Endodermal cell (in vitro differentiated cells): Measurements from ENCODE around the gene EAF2. TPM values are rescaled to one million over a fixed set of nuclear protein-coding genes. Genes with fewer than 3 reads are reported as not detected.

Experiments
- DNase-seq: peaks from one replicate; pipeline ENCODE4 v3.0.0-alpha.2; 2017
- H3K27ac ChIP-seq: 2 replicates; pipeline ENCODE4 v1.5.1; 2013; ENCODE audit warnings: mild to moderate bottlenecking, low read depth, low read length, moderate library complexity
- H3K27me3 ChIP-seq: 2 replicates; pipeline ENCODE4 v1.6.1; 2013; ENCODE audit warnings: mild to moderate bottlenecking, low read length, moderate library complexity; ENCODE audit not compliant: insufficient read depth, control insufficient read depth, poor library complexity, severe bottlenecking
- H3K36me3 ChIP-seq: 2 replicates; pipeline ENCODE4 v1.7.0; 2013; ENCODE audit warnings: mild to moderate bottlenecking, low read length, moderate library complexity; ENCODE audit not compliant: control insufficient read depth, insufficient read depth
- H3K4me1 ChIP-seq: one replicate; pipeline ENCODE4 v1.7.0; 2013; ENCODE audit warnings: low read length; ENCODE audit not compliant: control insufficient read depth, insufficient read depth
- H3K4me3 ChIP-seq: 2 replicates; pipeline ENCODE4 v1.5.1; 2013; ENCODE audit warnings: mild to moderate bottlenecking, low read length, moderate library complexity
- H3K9ac ChIP-seq: 2 replicates; pipeline ENCODE4 v1.6.1; 2013; ENCODE audit warnings: mild to moderate bottlenecking, low read length, moderate library complexity; ENCODE audit not compliant: poor library complexity, severe bottlenecking; ENCODE audit errors: extremely low read depth
- H3K9me3 ChIP-seq: 2 replicates; pipeline ENCODE4 v1.6.1; 2013; ENCODE audit warnings: mild to moderate bottlenecking, low read length, moderate library complexity; ENCODE audit not compliant: control insufficient read depth
- H3K27ac Mint-ChIP-seq: 2 replicates; pipeline ENCODE4 v1.8.0; 2020; ENCODE audit warnings: mixed read lengths
- H3K27me3 Mint-ChIP-seq: 2 replicates; pipeline ENCODE4 v1.8.0; 2021; ENCODE audit warnings: mild to moderate bottlenecking, mixed read lengths; ENCODE audit not compliant: insufficient read depth
- H3K36me3 Mint-ChIP-seq: 2 replicates; pipeline ENCODE4 v1.8.0; 2020; ENCODE audit warnings: low read depth, mixed read lengths
- H3K4me1 Mint-ChIP-seq: 2 replicates; pipeline ENCODE4 v1.8.0; 2020; ENCODE audit warnings: mixed read lengths
- H3K4me3 Mint-ChIP-seq: 2 replicates; pipeline ENCODE4 v1.8.0; 2020; ENCODE audit warnings: mild to moderate bottlenecking, moderate library complexity, mixed read lengths
- H3K9me3 Mint-ChIP-seq: 2 replicates; pipeline ENCODE4 v1.8.0; 2020; ENCODE audit warnings: mild to moderate bottlenecking, mixed read lengths
- WGBS, 2 experiments: methylation state at CpG; one replicate each; pipeline versions ENCODE4 v1.1.5 to v1.1.7; 2013; ENCODE audit warnings: missing lambda C conversion rate in 2 of 2, mixed read lengths in 1 of 2; ENCODE audit not compliant: insufficient coverage in 1 of 2, insufficient read length in 1 of 2; 5-methylcytosine and 5-hydroxymethylcytosine counted together
- total RNA-seq, 2 donors: library from RNA; stranded (reverse); fragmentation: NEBNext Ultra II Directional in 1 of 2; extraction: Animal tissue kit (Norgen Biotek cat#: 25700) in 1 of 2; gene quantifications; 2 replicates in 1 of 2; 3 replicates in 1 of 2; pipeline ENCODE4 v1.2.1, GENCODE V29; 2021
- TF ChIP-seq, protein P1 (sequence below): fragments of 200-600 bp; sonication (generic); conservative IDR thresholded peaks from 2 replicates; pipeline ENCODE4 v1.5.0; 2021; ENCODE audit warnings: antibody characterized with exemption, mild to moderate bottlenecking

EAF2 gene
- total RNA-seq, 2 donors from 2014 or later: 3.5 to 4.6 TPM

DNA sequence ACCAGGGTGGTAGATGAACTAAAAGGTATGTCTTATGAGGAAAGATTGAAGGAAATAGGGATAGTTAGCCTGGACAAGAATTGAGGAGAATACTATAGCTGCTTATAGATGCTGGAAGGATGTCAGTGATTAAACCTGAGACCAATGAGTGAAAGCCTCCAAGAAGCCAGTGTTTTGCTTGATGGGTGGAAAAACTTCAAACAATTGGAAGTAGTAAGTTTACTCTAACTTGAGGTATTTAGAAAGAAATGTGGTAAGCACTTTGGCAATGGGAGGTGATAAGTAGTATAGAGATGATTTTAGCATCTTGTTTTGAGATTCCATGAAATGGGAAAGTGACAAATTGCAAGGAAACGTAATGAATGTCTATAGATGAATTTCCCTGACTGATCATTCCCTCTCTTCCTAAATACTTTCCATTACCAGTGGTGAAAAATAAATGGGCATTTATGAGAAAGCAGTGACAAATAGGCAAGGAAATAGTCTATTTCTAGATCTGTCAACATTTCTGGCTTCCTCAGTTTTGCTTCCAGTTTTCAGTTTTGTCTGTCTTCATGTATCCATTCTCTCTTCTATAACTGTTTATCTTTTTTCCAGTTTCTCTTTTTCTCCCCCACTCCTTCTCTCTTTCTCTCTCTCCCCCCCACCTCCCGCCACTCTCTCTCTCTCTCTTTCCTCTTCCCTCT, 78.4 kb downstream of the EAF2 start:
- H3K27me3 Mint-ChIP-seq: no peaks in the 10 kb centered on the region
- H3K9ac ChIP-seq: no peak overlapping the region

DNA sequence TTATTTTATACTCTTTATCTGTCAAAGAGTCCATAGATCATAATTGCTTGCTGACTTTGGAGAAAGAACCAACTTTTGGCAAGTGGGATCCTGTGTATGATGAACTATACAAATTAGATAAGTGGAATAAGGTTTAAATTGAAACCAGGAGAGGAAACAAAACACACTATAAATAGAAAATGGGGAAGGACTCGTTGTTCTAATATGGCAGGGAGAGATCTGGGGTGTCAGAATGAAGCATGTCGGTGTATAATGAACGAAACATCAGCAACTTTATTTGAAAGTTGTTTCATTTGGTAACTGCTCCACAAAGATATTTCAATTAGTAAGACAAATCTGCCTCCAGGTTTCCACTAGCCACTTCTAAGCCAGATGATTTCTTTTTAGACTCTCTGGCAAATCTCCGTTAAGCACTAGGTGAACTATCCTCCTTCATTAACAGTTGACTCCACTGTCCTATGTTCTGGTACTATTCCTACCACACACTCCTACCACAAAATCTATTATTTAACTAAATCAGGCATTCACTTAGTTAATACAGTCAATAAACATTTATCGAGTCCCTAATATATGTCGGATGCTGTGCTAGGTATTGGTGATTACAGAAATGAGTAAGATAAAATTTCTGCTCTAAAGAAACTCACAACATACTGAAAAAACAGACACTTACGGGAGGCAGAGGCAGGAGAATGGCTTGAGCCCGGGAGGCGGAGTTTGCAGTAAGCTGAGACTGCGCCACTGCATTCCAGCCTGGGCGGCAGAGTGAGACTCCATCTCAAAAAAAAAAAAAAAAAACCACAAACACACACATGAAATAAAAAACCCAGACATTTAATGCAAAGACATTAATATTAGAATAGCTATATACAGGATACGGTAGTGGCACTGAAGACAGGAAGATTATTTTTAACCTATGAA, 79.3 kb downstream of the EAF2 start:
- TF ChIP-seq, protein P1, sequence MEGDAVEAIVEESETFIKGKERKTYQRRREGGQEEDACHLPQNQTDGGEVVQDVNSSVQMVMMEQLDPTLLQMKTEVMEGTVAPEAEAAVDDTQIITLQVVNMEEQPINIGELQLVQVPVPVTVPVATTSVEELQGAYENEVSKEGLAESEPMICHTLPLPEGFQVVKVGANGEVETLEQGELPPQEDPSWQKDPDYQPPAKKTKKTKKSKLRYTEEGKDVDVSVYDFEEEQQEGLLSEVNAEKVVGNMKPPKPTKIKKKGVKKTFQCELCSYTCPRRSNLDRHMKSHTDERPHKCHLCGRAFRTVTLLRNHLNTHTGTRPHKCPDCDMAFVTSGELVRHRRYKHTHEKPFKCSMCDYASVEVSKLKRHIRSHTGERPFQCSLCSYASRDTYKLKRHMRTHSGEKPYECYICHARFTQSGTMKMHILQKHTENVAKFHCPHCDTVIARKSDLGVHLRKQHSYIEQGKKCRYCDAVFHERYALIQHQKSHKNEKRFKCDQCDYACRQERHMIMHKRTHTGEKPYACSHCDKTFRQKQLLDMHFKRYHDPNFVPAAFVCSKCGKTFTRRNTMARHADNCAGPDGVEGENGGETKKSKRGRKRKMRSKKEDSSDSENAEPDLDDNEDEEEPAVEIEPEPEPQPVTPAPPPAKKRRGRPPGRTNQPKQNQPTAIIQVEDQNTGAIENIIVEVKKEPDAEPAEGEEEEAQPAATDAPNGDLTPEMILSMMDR: no peak
- H3K4me1 ChIP-seq: no peaks in the 10 kb centered on the region
- H3K4me3 ChIP-seq: no peak overlapping the region
- no peaks in the 10 kb centered on the region for H3K9me3 ChIP-seq
- H3K9ac ChIP-seq: no peak overlapping the region
- peak; percentile 55 for DNase-seq
- no peak overlapping the region for H3K27ac Mint-ChIP-seq
- peaks cover 20% of the 10 kb centered on the region for H3K4me1 Mint-ChIP-seq
- H3K27me3 Mint-ChIP-seq: no peaks in the 10 kb centered on the region
- no peak overlapping the region for H3K4me3 Mint-ChIP-seq
- WGBS, 2 experiments: 84 to 85% methylated on average over 1 to 10 of the region's 12 CpGs
- H3K27me3 ChIP-seq: no peaks in the 10 kb centered on the region
- H3K36me3 ChIP-seq: no peaks in the 10 kb centered on the region
- no peak overlapping the region for H3K27ac ChIP-seq
- peaks cover 2% of the 10 kb centered on the region for H3K9me3 Mint-ChIP-seq
- H3K36me3 Mint-ChIP-seq: no peaks in the 10 kb centered on the region

More for the DNA sequence above, 78.4 kb downstream of the EAF2 start:
- Mint-ChIP-seq H3K4me1 (peaks cover 13% of the 10 kb centered on the region), H3K27ac (no peak overlapping the region), H3K9me3 (peaks cover 10% of the 10 kb centered on the region), H3K4me3 (no peak overlapping the region), H3K36me3 (peaks cover 2% of the 10 kb centered on the region)
- no peak for DNase-seq
- Histone ChIP-seq H3K9me3 (peaks cover 2% of the 10 kb centered on the region), H3K36me3 (no peaks in the 10 kb centered on the region), H3K4me3 (no peak overlapping the region), H3K4me1 (no peaks in the 10 kb centered on the region), H3K27ac (no peak overlapping the region), H3K27me3 (no peaks in the 10 kb centered on the region)
- TF ChIP-seq, protein P1: no peak
- 88% methylated on average over 1 of the region's 2 CpGs; no CpG with 5 or more reads in 1 of the 2 experiments for WGBS, 2 experiments

DNA sequence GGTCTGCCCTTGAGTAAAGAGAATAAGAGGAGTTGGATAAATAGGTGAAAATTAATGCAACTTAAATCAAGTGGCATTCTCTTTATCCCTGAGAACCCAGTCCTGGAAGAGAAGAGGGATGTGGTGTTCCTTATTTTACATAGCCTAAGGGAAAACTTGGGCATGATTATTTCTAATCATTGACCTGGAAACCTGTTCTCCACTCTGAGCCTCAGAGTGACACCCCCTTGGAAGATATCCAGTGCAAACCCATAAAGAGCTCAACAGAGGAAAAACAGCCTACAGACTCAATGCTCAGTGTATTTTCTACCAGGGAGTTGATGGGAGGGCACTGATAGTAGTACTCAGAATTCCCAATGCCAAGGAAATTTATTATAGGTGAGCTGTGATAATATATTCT, 81.2 kb downstream of the EAF2 start:
- no peaks in the 10 kb centered on the region for H3K9me3 ChIP-seq
- H3K27ac Mint-ChIP-seq: no peak overlapping the region
- peaks cover 27% of the 10 kb centered on the region for H3K4me1 Mint-ChIP-seq
- no peak overlapping the region for H3K27ac ChIP-seq
- H3K36me3 Mint-ChIP-seq: no peaks in the 10 kb centered on the region
- no peaks in the 10 kb centered on the region for H3K36me3 ChIP-seq
- H3K4me3 Mint-ChIP-seq: no peak overlapping the region
- TF ChIP-seq, protein P1: no peak
- H3K9ac ChIP-seq: no peak overlapping the region
- H3K27me3 Mint-ChIP-seq: no peaks in the 10 kb centered on the region
- H3K9me3 Mint-ChIP-seq: no peaks in the 10 kb centered on the region
- no peak for DNase-seq
- no peaks in the 10 kb centered on the region for H3K4me1 ChIP-seq
- H3K27me3 ChIP-seq: no peaks in the 10 kb centered on the region
- no peak overlapping the region for H3K4me3 ChIP-seq
